ENCODE results near the gene GSG1L.

GSG1L gene

GRCh38 chr16:28093385-28093725, 29.8 kb upstream of the GSG1L start:
- H3K4me3 ChIP-seq (ENCODE audit: low read depth, low read length): no peak overlapping the region
- DNase-seq (ENCODE audit: low read depth): no peak

- no peak overlapping the region for H3K4me3 ChIP-seq (ENCODE audit: low read depth, low read length)
- DNase-seq (ENCODE audit: low read depth): no peak
Measured at GRCh38 chr16:28092721-28093384, 29.3 kb upstream of the GSG1L start.

- no peak for DNase-seq (ENCODE audit: low read depth)
- H3K4me3 ChIP-seq (ENCODE audit: low read depth, low read length): no peak overlapping the region
Measured at GRCh38 chr16:28091656-28092055, 28.1 kb upstream of the GSG1L start.

- H3K4me3 ChIP-seq (ENCODE audit: low read depth, low read length): no peak overlapping the region
- peak; percentile 4 for DNase-seq (ENCODE audit: low read depth)
Measured at GRCh38 chr16:28090646-28091377, 27.3 kb upstream of the GSG1L start.

- no peak for DNase-seq (ENCODE audit: low read depth)
Measured at GRCh38 chr16:28089992-28090365, 26.5 kb upstream of the GSG1L start.

GRCh38 chr16:28089205-28089991, 25.9 kb upstream of the GSG1L start:
- DNase-seq (ENCODE audit: low read depth): no peak
- H3K4me3 ChIP-seq (ENCODE audit: low read depth, low read length): no peak overlapping the region

More at GRCh38 chr16:28089992-28090365, 26.5 kb upstream of the GSG1L start:
- no peak overlapping the region for H3K4me3 ChIP-seq (ENCODE audit: low read depth, low read length)

GRCh38 chr16:28087675-28088300, 24.3 kb upstream of the GSG1L start:
- no peak overlapping the region for H3K4me3 ChIP-seq (ENCODE audit: low read depth, low read length)
- no peak for DNase-seq (ENCODE audit: low read depth)

GRCh38 chr16:28087140-28087660, 23.7 kb upstream of the GSG1L start:
- DNase-seq (ENCODE audit: low read depth): no peak

GRCh38 chr16:28086186-28087139, 22.9 kb upstream of the GSG1L start:
- no peak for DNase-seq (ENCODE audit: low read depth)
- no peak overlapping the region for H3K4me3 ChIP-seq (ENCODE audit: low read depth, low read length)

More at GRCh38 chr16:28087140-28087660, 23.7 kb upstream of the GSG1L start:
- no peak overlapping the region for H3K4me3 ChIP-seq (ENCODE audit: low read depth, low read length)

- no peak for DNase-seq (ENCODE audit: low read depth)
Measured at GRCh38 chr16:28085389-28086171, 22.1 kb upstream of the GSG1L start.

GRCh38 chr16:28084209-28084608, 20.7 kb upstream of the GSG1L start:
- no peak overlapping the region for H3K4me3 ChIP-seq (ENCODE audit: low read depth, low read length)
- no peak for DNase-seq (ENCODE audit: low read depth)

More at GRCh38 chr16:28085389-28086171, 22.1 kb upstream of the GSG1L start:
- no peak overlapping the region for H3K4me3 ChIP-seq (ENCODE audit: low read depth, low read length)

GRCh38 chr16:28082624-28083023, 19.1 kb upstream of the GSG1L start:
- no peak overlapping the region for H3K4me3 ChIP-seq (ENCODE audit: low read depth, low read length)
- no peak for DNase-seq (ENCODE audit: low read depth)

GRCh38 chr16:28081391-28081968, 18.0 kb upstream of the GSG1L start:
- no peak for DNase-seq (ENCODE audit: low read depth)
- no peak overlapping the region for H3K4me3 ChIP-seq (ENCODE audit: low read depth, low read length)

GRCh38 chr16:28078261-28078660, 14.7 kb upstream of the GSG1L start:
- no peak for DNase-seq (ENCODE audit: low read depth)
- H3K4me3 ChIP-seq (ENCODE audit: low read depth, low read length): no peak overlapping the region

- no peak for DNase-seq (ENCODE audit: low read depth)
- no peak overlapping the region for H3K4me3 ChIP-seq (ENCODE audit: low read depth, low read length)
Measured at GRCh38 chr16:28073836-28074235, 10.3 kb upstream of the GSG1L start.

GRCh38 chr16:28072087-28072486, 8.6 kb upstream of the GSG1L start:
- H3K4me3 ChIP-seq (ENCODE audit: low read depth, low read length): no peak overlapping the region
- no peak for DNase-seq (ENCODE audit: low read depth)

- H3K4me3 ChIP-seq (ENCODE audit: low read depth, low read length): no peak overlapping the region
- peak; percentile 6 for DNase-seq (ENCODE audit: low read depth)
Measured at GRCh38 chr16:28069971-28070794, 6.7 kb upstream of the GSG1L start.
